Caco-2 (cell line): ENCODE measurements around the gene GRM7. TPM values are rescaled to one million over a fixed set of nuclear protein-coding genes. Genes with fewer than 3 reads are reported as not detected.
A peak's percentile ranks its signal among the peaks of the same experiment; 100 is the strongest.
"Not testable (repeated sequence)": the region's sequence is repeated elsewhere in the genome, so short reads cannot be mapped to it uniquely, and the experiment has no call there.

Experiments
- BruUV-seq: library from RNA; stranded (reverse); fragments of 400-500 nt; replicated peaks from 2 replicates; lab custom pipeline; 2021; lab: Mats Ljungman, UMichigan
- CTCF ChIA-PET: fragments of 300-600 bp; sonication (Branson Sonifier 250); formaldehyde crosslinking; loops from one replicate; lab custom pipeline; 2022; ENCODE audit warnings: antibody characterized with exemption; lab: Charles Lee
- POLR2A ChIA-PET: fragments of 300-600 bp; sonication (Branson Sonifier 250); formaldehyde crosslinking; loops from one replicate; lab custom pipeline; 2022; ENCODE audit warnings: antibody characterized with exemption; lab: Charles Lee
- DNase-seq, 2 experiments: peaks; one replicate each; pipeline versions ENCODE4 v3.0.0 to v3.0.0-alpha.2; 2020 to 2022
- H3K27me3 ChIP-seq: replicated peaks from 2 replicates; pipeline ENCODE4 v1.6.0; 2011; ENCODE audit warnings: low read length; ENCODE audit not compliant: control insufficient read depth, insufficient read depth
- H3K36me3 ChIP-seq: 2 replicates; pipeline ENCODE4 v1.5.1; 2011; ENCODE audit warnings: low read length; ENCODE audit not compliant: control insufficient read depth, insufficient read depth
- H3K4me1 ChIP-seq: fragments of 250-450 bp; sonication (Bioruptor Pico); 2 replicates; pipeline ENCODE4 v1.5.1; 2020; ENCODE audit warnings: mild to moderate bottlenecking
- H3K4me3 ChIP-seq: 2 replicates; pipeline ENCODE4 v1.5.1; 2011; ENCODE audit warnings: low read depth, mild to moderate bottlenecking, control low read depth, low read length
- H3K9me3 ChIP-seq: fragments of 250-450 bp; sonication (Bioruptor Pico); 2 replicates; pipeline ENCODE4 v1.5.1; 2020; ENCODE audit warnings: mild to moderate bottlenecking, moderate library complexity
- H3K27ac Mint-ChIP-seq: one replicate; pipeline ENCODE4 v1.8.0; 2022; ENCODE audit warnings: mixed read lengths; ENCODE audit not compliant: unreplicated experiment
- H3K27me3 Mint-ChIP-seq: one replicate; pipeline ENCODE4 v1.8.0; 2022; ENCODE audit warnings: mixed read lengths; ENCODE audit not compliant: insufficient read depth, unreplicated experiment
- H3K36me3 Mint-ChIP-seq: one replicate; pipeline ENCODE4 v1.8.0; 2022; ENCODE audit warnings: mild to moderate bottlenecking, mixed read lengths; ENCODE audit not compliant: insufficient read depth, unreplicated experiment
- H3K4me1 Mint-ChIP-seq: one replicate; pipeline ENCODE4 v1.8.0; 2022; ENCODE audit warnings: low read depth, mixed read lengths; ENCODE audit not compliant: unreplicated experiment
- H3K4me3 Mint-ChIP-seq: one replicate; pipeline ENCODE4 v1.8.0; 2022; ENCODE audit warnings: mild to moderate bottlenecking, moderate library complexity, mixed read lengths; ENCODE audit not compliant: unreplicated experiment
- H3K9me3 Mint-ChIP-seq: one replicate; pipeline ENCODE4 v1.8.0; 2022; ENCODE audit warnings: mixed read lengths; ENCODE audit not compliant: unreplicated experiment
- intact Hi-C: fragments of 100-400 bp; cut with micrococcal nuclease; formaldehyde crosslinking; loops from one replicate; pipeline ENCODE4 v1.10.0; 2022; ENCODE audit not compliant: unreplicated experiment
- total RNA-seq: library from RNA; stranded (reverse); gene quantifications from 2 replicates; pipeline ENCODE4 v1.2.3, GENCODE V29; 2022
- TF ChIP-seq, protein P1 (sequence below), 2 experiments: fragments of 200-600 bp in 1 of 2; IDR thresholded peaks; 1 replicate in 1 of 2; 2 replicates in 1 of 2; pipeline versions ENCODE4 v1.5.1 to v1.8.0; 2011 to 2022; ENCODE audit warnings: antibody characterized with exemption in 1 of 2, control low read depth in 1 of 2, inconsistent platforms in 1 of 2, low read depth in 1 of 2, low read length in 1 of 2, mild to moderate bottlenecking in 1 of 2, moderate library complexity in 1 of 2; ENCODE audit not compliant: insufficient read depth in 1 of 2, severe bottlenecking in 1 of 2, unreplicated experiment in 1 of 2

Gene GRM7
- total RNA-seq, 1 experiment from 2014 or later: not detected

DNA sequence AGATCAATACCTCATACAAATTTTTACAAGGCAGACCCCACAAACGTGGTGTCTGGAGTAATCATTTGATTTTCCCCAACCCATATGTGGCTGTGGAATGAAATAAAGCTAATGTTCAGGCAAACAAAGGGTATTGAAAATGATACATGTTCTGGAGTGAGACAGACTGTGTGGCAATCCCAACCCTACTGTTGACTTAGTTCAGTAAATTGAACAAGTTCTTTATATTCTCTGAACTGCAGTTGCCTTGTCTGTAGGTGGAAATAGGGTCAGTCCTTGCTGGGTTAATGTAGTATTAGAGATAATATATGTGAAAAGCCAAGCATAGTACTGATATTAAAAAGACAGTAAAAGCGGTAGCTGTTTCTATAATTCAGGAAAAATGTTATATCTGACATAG lies 69.0 kb downstream of the GRM7 start:
- H3K9me3 Mint-ChIP-seq: no peaks in the 10 kb centered on the region
- no TSS peak for BruUV-seq
- H3K27me3 Mint-ChIP-seq: no peaks in the 10 kb centered on the region
- no peak overlapping the region for H3K27ac Mint-ChIP-seq
- Histone ChIP-seq H3K36me3 (no peaks in the 10 kb centered on the region), H3K27me3 (no peaks in the 10 kb centered on the region), H3K4me1 (no peaks in the 10 kb centered on the region), H3K4me3 (no peak overlapping the region), H3K9me3 (no peaks in the 10 kb centered on the region)
- no peaks in the 10 kb centered on the region for H3K36me3 Mint-ChIP-seq
- ChIA-PET POLR2A (no interaction called here), CTCF (no interaction called here)
- H3K4me1 Mint-ChIP-seq: no peaks in the 10 kb centered on the region
- intact Hi-C loops: no loop called here
- DNase-seq: no peak
- TF ChIP-seq, protein P1, sequence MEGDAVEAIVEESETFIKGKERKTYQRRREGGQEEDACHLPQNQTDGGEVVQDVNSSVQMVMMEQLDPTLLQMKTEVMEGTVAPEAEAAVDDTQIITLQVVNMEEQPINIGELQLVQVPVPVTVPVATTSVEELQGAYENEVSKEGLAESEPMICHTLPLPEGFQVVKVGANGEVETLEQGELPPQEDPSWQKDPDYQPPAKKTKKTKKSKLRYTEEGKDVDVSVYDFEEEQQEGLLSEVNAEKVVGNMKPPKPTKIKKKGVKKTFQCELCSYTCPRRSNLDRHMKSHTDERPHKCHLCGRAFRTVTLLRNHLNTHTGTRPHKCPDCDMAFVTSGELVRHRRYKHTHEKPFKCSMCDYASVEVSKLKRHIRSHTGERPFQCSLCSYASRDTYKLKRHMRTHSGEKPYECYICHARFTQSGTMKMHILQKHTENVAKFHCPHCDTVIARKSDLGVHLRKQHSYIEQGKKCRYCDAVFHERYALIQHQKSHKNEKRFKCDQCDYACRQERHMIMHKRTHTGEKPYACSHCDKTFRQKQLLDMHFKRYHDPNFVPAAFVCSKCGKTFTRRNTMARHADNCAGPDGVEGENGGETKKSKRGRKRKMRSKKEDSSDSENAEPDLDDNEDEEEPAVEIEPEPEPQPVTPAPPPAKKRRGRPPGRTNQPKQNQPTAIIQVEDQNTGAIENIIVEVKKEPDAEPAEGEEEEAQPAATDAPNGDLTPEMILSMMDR (IDR thresholded peaks at IDR 0.05; ENCODE audit: insufficient read depth in 1 of 2, low read depth in 1 of 2, low read length in 1 of 2, severe bottlenecking in 1 of 2, unreplicated experiment in 1 of 2): no peak
- H3K4me3 Mint-ChIP-seq: no peak overlapping the region

DNA sequence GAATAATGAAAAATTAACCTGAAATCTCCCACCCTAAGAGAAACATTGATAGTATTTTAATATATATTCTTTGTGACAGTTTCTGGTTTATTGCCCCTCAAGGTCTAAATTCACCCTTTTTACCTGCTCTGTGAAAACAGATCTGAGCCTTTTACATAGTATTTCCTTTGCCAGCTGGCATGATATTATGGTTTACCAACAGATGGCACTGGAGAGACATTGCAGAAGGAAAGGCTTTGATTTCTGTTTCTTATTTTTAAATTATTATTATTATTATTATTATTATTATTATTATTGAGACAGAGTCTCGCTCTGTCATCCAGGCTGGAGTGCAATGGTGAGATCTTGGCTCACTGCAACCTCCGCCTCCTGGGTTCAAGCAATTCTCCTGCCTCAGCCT lies 74.5 kb downstream of the GRM7 start:
- DNase-seq, H3K4me3 Mint-ChIP-seq, H3K27me3 Mint-ChIP-seq, BruUV-seq, H3K27me3 ChIP-seq, H3K4me1 ChIP-seq, H3K9me3 ChIP-seq, H3K36me3 Mint-ChIP-seq, POLR2A ChIA-PET, H3K4me3 ChIP-seq, H3K4me1 Mint-ChIP-seq, H3K9me3 Mint-ChIP-seq, H3K27ac Mint-ChIP-seq, H3K36me3 ChIP-seq: not testable (repeated sequence)
- TF ChIP-seq, protein P1 (IDR thresholded peaks at IDR 0.05; ENCODE audit: insufficient read depth in 1 of 2, low read depth in 1 of 2, low read length in 1 of 2, severe bottlenecking in 1 of 2, unreplicated experiment in 1 of 2): peak in 1 of 2 experiments; percentile 6
- intact Hi-C loops: loop anchor here (5.0 kb wide), 1 partner anchor 1177 kb away; no protein-coding TSS in a partner anchor
- CTCF ChIA-PET: interaction anchor here (0.6 kb wide), 1 partner anchor 230 kb away, joined by 3 read pairs; no protein-coding TSS in a partner anchor

DNA sequence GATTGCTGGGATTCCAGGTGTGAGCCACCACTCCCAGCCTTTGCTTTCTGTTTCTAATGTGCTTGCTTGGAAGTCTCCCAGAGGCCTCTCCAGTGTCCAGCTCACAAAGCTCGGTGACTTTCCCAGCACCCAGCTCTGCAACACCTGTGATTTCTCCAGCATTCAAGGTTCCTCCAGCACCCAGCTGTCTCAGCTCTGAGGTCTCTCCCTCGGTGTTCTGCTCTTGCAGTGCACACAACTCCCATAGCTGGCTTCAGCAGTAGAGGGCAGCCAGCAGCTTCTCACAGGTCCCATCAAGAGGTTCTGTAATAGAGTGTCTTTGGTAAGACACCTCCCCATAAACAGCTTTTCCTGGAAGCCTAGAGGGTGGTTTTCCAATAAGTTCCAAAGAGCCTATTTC lies 75.1 kb downstream of the GRM7 start:
- Histone ChIP-seq H3K4me1 (no peaks in the 10 kb centered on the region), H3K36me3 (no peaks in the 10 kb centered on the region), H3K4me3 (no peak overlapping the region), H3K9me3 (no peaks in the 10 kb centered on the region), H3K27me3 (no peaks in the 10 kb centered on the region)
- POLR2A ChIA-PET: no interaction called here
- Mint-ChIP-seq H3K9me3 (no peaks in the 10 kb centered on the region), H3K27ac (no peak overlapping the region), H3K27me3 (no peaks in the 10 kb centered on the region), H3K4me1 (no peaks in the 10 kb centered on the region), H3K4me3 (no peak overlapping the region), H3K36me3 (no peaks in the 10 kb centered on the region)
- TF ChIP-seq, protein P1 (IDR thresholded peaks at IDR 0.05; ENCODE audit: insufficient read depth in 1 of 2, low read depth in 1 of 2, low read length in 1 of 2, severe bottlenecking in 1 of 2, unreplicated experiment in 1 of 2): no peak
- intact Hi-C loops: loop anchor here (5.0 kb wide), 1 partner anchor 1176 kb away; no protein-coding TSS in a partner anchor
- CTCF ChIA-PET: interaction anchor here (0.7 kb wide), 1 partner anchor 1489 kb away, joined by 3 read pairs; no protein-coding TSS in a partner anchor
- DNase-seq: no peak
- BruUV-seq: no TSS peak
